WTC11 (cell line): ENCODE measurements around the gene SLC37A1.

Experiments
- TF ChIP-seq, protein P1 (sequence below): fragments of 200-600 bp; IDR thresholded peaks from 2 replicates; pipeline ENCODE4 v1.8.0; 2022; ENCODE audit warnings: antibody characterized with exemption
- TF ChIP-seq, protein P2 (sequence below): sonication (generic); formaldehyde crosslinking; IDR thresholded peaks from 2 replicates; pipeline ENCODE4 v1.8.0; 2022; ENCODE audit warnings: mild to moderate bottlenecking, missing genetic modification reagents
- TF ChIP-seq, protein P3 (sequence below): sonication (generic); formaldehyde crosslinking; IDR thresholded peaks from 2 replicates; pipeline ENCODE4 v1.8.0; 2022; ENCODE audit warnings: missing genetic modification reagents

DNA sequence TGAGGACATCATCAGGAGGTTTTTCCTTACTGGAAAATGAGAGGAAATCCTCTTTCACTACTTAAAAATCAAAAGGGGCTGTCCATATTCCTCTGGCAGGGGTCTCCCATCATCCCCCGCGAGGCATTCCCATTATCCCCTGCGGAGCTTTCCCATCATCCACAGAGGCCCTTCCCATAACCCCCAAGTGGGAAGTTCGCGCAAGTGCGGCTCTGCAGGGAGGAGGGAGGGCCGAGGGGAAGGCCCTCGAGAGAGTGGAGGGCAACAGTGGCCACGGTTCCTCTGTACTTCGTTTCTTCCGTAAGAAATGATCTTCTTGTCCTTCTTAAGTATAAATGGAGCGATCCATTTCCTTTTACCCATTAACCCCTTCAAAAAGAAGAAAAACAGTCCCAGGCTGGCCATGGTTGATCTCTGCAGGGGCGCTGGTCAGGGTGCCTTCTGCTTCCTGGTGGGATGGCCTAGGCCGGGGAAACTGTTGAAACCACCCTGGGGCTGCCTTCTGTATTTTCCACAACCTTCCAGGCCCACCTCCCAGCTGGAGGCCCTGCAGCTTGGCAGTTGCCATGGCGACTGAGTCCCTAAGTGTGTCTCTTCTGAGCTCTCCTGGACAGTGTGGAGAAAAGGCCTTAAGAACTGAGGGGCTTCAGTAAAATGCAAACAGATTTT, 14.1 kb upstream of the SLC37A1 start:
- TF ChIP-seq, protein P1, sequence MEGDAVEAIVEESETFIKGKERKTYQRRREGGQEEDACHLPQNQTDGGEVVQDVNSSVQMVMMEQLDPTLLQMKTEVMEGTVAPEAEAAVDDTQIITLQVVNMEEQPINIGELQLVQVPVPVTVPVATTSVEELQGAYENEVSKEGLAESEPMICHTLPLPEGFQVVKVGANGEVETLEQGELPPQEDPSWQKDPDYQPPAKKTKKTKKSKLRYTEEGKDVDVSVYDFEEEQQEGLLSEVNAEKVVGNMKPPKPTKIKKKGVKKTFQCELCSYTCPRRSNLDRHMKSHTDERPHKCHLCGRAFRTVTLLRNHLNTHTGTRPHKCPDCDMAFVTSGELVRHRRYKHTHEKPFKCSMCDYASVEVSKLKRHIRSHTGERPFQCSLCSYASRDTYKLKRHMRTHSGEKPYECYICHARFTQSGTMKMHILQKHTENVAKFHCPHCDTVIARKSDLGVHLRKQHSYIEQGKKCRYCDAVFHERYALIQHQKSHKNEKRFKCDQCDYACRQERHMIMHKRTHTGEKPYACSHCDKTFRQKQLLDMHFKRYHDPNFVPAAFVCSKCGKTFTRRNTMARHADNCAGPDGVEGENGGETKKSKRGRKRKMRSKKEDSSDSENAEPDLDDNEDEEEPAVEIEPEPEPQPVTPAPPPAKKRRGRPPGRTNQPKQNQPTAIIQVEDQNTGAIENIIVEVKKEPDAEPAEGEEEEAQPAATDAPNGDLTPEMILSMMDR: no peak
- TF ChIP-seq, protein P2, sequence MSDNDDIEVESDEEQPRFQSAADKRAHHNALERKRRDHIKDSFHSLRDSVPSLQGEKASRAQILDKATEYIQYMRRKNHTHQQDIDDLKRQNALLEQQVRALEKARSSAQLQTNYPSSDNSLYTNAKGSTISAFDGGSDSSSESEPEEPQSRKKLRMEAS: no peak
- TF ChIP-seq, protein P3, sequence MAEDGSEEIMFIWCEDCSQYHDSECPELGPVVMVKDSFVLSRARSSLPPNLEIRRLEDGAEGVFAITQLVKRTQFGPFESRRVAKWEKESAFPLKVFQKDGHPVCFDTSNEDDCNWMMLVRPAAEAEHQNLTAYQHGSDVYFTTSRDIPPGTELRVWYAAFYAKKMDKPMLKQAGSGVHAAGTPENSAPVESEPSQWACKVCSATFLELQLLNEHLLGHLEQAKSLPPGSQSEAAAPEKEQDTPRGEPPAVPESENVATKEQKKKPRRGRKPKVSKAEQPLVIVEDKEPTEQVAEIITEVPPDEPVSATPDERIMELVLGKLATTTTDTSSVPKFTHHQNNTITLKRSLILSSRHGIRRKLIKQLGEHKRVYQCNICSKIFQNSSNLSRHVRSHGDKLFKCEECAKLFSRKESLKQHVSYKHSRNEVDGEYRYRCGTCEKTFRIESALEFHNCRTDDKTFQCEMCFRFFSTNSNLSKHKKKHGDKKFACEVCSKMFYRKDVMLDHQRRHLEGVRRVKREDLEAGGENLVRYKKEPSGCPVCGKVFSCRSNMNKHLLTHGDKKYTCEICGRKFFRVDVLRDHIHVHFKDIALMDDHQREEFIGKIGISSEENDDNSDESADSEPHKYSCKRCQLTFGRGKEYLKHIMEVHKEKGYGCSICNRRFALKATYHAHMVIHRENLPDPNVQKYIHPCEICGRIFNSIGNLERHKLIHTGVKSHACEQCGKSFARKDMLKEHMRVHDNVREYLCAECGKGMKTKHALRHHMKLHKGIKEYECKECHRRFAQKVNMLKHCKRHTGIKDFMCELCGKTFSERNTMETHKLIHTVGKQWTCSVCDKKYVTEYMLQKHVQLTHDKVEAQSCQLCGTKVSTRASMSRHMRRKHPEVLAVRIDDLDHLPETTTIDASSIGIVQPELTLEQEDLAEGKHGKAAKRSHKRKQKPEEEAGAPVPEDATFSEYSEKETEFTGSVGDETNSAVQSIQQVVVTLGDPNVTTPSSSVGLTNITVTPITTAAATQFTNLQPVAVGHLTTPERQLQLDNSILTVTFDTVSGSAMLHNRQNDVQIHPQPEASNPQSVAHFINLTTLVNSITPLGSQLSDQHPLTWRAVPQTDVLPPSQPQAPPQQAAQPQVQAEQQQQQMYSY (CRISPR knock-in tag): no peak
